CD4-positive, alpha-beta T cell treated with Interleukin-17A for 1 hour (primary cell): ENCODE measurements around the gene NOP14.
"Not testable (repeated sequence)": the region's sequence is repeated elsewhere in the genome, so short reads cannot be mapped to it uniquely, and the experiment has no call there.

Source experiments
- DNase-seq: peaks from one replicate; pipeline ENCODE4 v3.0.0-alpha.2; 2020

NOP14 gene

DNA sequence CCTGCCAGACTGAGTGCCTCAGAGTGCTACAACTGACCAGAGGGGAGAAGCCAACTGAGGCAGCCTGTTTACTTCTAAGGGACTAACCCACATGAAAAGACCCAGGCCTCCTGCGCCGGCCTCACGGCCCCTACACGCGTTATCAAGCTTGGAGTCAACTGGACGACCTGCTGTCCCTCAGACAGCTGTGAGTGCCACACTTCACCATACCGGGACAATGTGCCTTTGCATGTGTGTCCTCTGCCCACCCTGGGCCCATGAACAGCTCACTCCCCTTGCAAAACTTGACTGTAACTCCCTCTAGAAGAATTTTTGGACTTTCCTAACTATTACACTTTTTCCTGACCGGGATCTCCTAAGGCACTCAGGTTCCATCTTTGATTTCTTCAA, 1.8 kb downstream of the NOP14 start:
- no peak for DNase-seq

GRCh38 chr4:2960450-2960849, 2.8 kb downstream of the NOP14 start:
- DNase-seq = not testable (repeated sequence)

GRCh38 chr4:2958446-2958845, 4.8 kb downstream of the NOP14 start:
- no peak for DNase-seq

DNA sequence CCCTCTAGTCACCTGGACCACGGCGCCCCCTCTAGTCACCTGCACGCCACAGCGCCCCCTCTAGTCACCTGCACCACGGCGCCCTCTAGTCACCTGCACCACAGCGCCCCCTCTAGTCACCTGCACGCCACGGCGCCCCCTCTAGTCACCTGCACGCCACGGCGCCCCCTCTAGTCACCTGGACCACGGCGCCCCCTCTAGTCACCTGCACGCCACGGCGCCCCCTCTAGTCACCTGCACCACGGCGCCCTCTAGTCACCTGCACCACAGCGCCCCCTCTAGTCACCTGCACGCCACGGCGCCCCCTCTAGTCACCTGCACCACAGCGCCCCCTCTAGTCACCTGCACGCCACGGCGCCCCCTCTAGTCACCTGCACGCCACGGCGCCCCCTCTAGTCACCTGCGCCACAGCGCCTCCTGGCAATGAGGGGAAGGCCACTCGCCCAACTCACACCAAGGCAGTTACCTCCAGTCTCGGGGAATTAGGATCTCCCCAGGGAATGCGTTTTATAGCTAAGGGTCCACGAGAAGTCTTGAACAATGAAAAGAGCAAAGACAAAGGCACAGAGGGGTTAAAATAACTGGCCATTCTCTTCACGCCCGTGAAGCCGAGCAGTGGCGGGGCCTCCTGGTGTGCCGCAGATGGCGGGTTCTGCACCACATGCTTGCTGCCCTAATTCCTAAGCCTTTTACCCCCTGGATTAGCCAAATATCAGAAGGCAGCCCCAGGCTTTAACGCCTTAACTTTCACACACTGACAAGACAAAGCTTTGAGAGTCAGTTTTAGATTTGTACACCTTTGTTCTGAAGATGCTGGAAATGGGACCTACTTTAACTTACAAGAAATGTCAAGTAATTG, 7.8 kb downstream of the NOP14 start:
- DNase-seq = not testable (repeated sequence)

GRCh38 chr4:2954358-2955185, 8.6 kb downstream of the NOP14 start:
- peak; percentile 63 for DNase-seq

- no peak for DNase-seq
These were observed 9.7 kb downstream of the NOP14 start for GRCh38 chr4:2953496-2953895.

DNA sequence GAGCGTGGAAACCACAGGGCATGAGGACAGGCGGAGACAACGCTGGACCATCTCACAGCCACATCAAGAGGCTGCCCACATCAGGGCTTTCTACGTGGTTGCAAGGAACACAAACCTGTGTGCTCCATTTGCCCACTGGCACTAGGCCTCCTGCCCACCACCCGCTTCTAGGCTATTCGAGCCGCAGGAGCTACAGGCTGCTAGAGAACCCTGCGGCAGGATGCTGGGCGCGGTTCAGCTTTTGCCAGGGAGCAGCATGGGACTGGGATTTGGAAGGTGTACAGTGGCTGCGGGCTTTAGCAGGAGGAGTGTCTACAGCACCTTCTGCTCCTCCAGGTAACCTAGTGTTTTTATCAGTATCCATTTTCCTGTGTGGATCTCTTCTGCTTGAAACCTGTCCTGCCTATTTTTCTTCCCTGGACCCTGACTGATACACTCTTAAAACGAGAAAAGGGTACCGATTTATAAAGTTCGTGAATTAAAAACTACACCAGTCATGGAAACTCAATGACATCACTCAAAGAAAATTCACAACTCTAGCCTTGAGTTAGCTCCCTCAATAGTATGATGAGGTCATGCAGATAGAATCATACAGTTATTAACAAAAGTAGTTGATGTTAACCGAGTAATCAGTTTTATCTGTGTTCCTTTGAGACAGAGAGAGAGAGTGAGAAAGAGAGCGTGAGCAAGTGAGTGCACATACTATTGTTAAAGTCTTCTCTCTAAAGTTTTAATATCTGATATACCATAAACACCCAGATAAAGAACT, 12.8 kb downstream of the NOP14 start:
- no peak for DNase-seq

- no peak for DNase-seq
These were observed 13.5 kb downstream of the NOP14 start for GRCh38 chr4:2949782-2950125.

GRCh38 chr4:2948895-2949781, 14.1 kb downstream of the NOP14 start:
- peak; percentile 32 for DNase-seq

GRCh38 chr4:2947926-2948325, 15.3 kb downstream of the NOP14 start:
- DNase-seq = no peak

DNA sequence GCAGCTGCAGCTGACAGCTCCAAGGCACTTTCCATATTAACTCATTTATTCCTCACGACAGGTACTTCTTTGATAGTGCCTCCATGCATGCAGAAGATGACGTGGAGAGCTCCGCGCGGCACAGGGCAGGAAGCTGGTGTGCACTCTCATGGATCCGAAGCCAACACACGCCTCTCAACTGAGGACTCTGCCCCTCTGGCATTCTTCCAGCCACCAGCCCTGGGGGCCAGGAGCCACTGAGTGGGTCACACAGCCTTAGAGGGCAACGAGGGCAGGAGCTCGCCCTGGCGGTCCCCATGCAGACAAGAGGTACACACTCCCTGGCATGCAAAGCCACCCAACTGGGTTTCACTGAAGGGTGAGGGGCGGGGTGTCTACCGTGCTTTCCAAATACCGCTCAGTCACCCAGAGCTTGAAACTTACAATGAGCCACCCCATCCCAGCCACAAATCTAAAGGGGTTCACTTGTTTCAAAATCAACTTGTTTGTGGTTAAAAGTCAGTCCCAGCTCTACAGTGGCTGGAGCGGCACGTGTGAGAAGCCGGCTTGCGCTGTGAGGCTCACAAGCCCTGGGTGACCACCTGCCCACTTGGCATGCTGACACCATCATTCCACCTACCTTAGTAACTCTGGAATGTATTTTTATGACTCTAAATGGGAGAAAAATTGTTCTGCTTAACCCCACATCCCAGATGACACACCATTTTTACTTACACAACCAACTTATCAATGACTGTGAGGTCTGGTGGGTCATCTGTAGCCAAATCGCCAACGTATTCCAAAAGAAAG, 16.2 kb downstream of the NOP14 start:
- DNase-seq = no peak

GRCh38 chr4:2945619-2946604, 17.3 kb downstream of the NOP14 start:
- not testable (repeated sequence) for DNase-seq

DNA sequence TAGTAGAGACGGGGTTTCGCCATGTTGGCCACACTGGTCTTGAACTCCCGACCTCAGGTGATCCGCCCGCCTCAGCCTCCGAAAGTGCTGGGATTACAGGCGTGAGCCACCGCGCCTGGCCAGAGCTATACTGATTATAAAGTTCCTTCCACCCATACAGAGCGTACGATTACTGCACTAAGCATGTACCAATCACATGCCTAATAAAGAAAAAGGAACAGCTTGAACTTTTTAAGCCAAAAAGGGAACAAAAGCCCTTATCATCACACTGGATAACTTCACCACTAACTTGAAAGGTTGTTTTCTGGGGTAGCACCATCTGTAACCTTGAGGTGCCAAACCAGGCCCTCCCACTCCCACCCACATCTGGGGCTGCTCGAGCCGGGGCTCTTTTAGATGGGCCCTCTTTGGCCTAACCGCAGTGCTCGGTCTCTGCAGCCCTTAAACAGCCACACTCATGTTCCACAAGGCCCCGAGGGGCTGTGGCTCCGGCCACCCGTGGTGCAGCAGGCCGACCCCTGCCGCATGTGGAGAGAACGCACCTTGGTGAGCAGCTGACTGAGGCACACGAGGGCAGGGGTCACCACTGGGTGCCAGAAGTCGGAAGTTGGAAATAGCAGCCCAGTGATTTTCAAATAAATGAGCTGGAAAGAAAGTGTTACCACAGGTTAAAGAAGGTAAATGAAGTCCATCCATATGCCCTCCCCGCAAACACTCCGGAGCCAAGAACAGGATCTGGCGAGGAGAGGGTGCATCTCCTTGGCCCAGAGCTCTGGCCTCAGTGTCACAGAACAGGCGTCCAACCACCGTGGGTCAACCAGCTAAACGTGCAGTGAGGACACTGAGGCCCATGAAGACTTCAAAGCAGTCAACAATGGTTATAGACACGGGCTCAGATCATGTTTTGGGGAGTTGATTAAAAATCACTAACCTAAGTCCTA, 18.4 kb downstream of the NOP14 start:
- no peak for DNase-seq

GRCh38 chr4:2944091-2944482, 19.1 kb downstream of the NOP14 start:
- no peak for DNase-seq

GRCh38 chr4:2943364-2944090, 19.7 kb downstream of the NOP14 start:
- no peak for DNase-seq

DNA sequence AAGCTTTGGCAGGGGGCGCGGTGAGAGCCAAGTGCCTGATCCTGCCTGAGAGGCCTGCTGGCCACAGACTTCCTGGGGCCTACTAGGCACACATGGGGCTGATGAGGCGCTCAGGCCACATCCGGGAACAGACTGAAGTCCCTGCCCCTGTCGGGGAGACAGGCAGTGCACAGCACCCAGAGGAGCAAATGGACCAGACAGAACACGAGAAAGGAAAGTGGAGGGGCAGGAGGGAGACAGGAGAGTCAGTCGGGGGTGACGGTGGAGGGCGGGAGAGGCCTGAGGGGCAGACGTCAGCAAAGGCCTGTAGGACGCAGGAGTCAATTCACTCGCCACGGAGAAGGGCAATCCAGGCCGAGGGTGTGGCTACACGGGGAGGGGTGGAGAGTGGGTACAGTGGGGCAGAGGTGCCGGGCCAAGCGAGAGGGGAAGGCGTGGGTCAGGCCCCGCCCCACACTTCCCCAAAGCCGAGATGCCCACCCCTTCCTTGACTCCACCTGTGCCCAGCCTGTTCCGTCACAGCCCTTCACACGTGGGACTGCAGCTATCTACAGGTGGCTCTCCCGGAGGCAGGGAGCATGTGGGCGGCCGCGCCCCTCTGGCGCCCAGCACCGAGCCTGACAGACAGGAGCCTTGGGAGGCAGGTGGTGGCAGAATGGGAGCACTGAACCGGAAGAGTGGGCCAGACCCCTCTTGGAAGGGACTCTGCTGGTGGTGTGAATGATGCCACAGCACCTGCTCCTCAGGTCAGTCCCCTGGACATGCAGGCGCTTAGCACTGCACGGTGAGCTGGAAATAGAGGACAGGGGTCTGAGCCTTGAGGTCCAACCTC, 20.5 kb downstream of the NOP14 start:
- DNase-seq = peak; percentile 68

DNA sequence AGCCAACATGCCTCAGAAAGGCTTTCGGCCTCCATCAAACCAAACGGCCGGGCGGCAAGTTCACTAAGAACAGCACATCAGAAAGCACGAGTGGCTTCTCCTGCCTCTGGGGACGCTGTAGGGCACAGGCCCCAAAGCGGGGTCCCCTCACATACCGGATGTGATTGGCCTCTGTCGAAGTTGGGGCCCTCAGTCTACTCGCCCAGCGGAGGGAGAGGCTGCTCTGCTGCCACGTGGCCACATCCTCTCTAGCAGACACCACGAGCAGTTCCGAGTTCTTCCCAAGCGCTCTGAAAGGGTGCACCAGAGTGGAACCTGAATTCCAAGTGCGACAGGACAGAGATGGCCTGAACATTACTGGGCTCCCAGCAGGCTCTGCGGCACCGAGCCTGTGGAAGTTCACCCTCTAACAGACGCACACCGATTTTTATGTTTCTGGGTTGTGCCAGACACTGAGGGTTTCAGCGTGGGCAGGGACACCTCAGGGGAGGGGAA, 21.1 kb downstream of the NOP14 start:
- peak; percentile 42 for DNase-seq
